ENCODE data around the gene SAMD4B. TPM values are rescaled to one million over a fixed set of nuclear protein-coding genes. Genes with fewer than 3 reads are reported as not detected.
A peak's percentile ranks its signal among the peaks of the same experiment; 100 is the strongest.

The SAMD4B gene
- total RNA-seq, 2 donors from 2014 or later = 133 to 227 TPM

DNA sequence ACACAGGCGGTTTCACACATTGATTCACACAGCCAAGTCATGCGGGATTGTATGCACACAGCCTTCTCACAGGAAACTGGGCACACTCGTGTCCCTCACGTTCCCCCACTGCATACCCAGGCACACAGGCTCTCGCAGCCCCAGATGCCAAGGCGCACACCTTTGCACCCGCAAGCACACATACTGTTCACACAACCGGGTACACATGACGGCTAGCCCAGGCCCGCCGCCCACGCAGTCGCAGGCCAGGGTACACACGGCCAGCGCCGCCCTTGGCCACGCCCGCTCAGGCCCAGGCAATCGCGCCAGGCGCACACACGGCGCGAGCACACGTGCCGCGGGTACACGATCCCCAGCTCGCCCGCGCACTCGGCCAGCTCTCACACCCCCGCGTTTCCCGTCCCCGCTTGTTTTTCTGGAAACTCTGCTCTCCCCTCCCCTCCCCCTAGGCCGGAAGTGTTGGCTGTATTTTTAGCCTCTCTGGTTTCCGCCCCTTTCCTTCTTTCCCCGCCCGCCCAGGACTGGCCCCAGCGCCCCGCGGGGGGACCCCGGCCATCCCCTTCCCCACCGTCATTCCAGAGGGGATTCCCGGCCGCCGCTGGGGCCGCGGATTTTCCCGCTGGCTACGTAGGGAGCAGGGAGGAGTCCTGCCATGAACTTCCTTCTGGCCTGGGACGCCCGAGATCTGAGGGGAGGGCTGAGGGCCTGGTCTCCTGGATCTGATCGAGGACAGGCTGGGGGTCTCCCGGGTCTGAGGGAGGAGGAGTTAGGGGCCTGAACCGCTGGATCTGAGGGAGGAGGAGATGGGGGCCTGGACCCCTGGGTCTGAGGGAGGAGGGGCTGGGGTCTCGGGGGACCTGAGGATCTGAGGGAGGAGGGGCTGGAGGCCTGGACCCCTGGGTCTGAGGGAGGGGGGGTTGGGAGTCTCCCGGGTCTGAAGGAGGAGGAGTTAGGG, 60.4 kb downstream of the SAMD4B start:
- Histone ChIP-seq H3K9me3 (no peaks in the 10 kb centered on the region), H3K27ac (peak overlapping the region; percentile 100), H3K4me3 (peak overlapping the region; percentile 39 to 51), H3K4me1 (replicated peaks) (peaks cover 13% of the 10 kb centered on the region), H3K27me3 (replicated peaks; ENCODE audit: insufficient read depth) (no peaks in the 10 kb centered on the region), H3K36me3 (no peaks in the 10 kb centered on the region)
- under 1% methylated on average over 44 of the region's 59 CpGs for whole genome bisulfite sequencing
- TF ChIP-seq POLR2AphosphoS5 (IDR thresholded peaks at IDR 0.05) (peak; percentile 90), POLR2A (IDR thresholded peaks at IDR 0.05) (peak; percentile 54)
- TF ChIP-seq, protein P1, sequence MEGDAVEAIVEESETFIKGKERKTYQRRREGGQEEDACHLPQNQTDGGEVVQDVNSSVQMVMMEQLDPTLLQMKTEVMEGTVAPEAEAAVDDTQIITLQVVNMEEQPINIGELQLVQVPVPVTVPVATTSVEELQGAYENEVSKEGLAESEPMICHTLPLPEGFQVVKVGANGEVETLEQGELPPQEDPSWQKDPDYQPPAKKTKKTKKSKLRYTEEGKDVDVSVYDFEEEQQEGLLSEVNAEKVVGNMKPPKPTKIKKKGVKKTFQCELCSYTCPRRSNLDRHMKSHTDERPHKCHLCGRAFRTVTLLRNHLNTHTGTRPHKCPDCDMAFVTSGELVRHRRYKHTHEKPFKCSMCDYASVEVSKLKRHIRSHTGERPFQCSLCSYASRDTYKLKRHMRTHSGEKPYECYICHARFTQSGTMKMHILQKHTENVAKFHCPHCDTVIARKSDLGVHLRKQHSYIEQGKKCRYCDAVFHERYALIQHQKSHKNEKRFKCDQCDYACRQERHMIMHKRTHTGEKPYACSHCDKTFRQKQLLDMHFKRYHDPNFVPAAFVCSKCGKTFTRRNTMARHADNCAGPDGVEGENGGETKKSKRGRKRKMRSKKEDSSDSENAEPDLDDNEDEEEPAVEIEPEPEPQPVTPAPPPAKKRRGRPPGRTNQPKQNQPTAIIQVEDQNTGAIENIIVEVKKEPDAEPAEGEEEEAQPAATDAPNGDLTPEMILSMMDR (IDR thresholded peaks at IDR 0.05) = peak in 1 of 4 experiments; percentile 25
- peak; percentile 93 for DNase-seq (ENCODE audit: low spot score)
- intact Hi-C loops (cut with DNase I) = no loop called here

DNA sequence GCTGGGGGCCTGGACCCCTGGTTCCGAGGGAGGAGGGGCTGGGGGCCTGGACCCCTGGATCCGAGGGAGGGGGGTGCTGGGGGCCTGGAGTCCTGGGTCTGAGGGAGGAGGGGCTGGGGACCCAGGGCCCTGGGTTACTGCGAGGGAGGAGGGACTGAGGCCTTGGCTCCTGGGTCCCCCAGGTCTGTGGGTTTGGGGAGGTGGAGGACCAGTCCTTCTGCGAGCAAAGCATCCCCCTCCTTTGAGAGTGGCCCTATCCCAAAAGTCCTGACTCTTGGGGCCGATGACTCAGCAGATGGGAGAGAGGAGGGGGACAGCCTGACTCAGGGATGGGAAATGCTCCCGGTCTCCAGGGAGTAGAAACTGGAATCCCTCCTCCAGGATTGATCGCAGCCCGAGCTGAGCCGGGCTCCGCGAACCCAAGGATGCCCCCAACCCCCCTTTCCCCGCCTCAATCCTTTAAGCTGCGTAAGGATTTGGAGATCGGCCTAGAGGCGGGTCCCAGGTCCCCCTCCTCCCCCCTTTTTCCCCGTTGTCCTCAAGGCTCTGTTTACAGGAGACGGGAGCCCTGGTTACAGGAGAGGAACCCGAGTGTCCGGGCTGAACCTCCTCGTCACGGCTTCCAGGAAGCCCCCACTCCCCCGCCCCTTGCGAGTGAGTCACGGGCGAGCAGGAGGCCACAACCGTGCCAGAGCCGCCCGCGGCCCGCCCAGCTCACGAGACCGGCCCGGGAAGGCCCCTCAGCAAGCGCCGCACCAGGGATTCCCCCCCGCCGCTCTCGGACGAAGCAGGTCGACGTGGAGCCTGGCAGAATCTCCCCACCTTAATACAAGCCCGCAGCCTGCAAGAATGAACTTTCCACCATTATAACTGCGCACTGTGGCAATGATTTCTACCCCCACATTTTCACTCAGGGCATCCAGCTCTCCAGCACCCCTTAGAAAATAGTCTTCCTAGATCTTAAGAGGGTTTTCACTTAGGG, 61.4 kb downstream of the SAMD4B start:
- TF ChIP-seq POLR2A (IDR thresholded peaks at IDR 0.05) (peak; percentile 75), POLR2AphosphoS5 (IDR thresholded peaks at IDR 0.05) (peak; percentile 99)
- TF ChIP-seq, protein P1 (IDR thresholded peaks at IDR 0.05) = peak in 2 of 4 experiments; percentile 5 to 18
- intact Hi-C loops (cut with DNase I) = no loop called here
- DNase-seq (ENCODE audit: low spot score) = peak; percentile 99
- 2% methylated on average over 43 of the region's 43 CpGs for WGBS
- Histone ChIP-seq H3K9me3 (no peaks in the 10 kb centered on the region), H3K36me3 (peaks cover 7 to 8% of the 10 kb centered on the region in 2 donors), H3K27me3 (replicated peaks; ENCODE audit: insufficient read depth) (no peaks in the 10 kb centered on the region), H3K4me1 (replicated peaks) (peaks cover 8% of the 10 kb centered on the region), H3K27ac (peak overlapping the region; percentile 100), H3K4me3 (peak overlapping the region; percentile 39 to 51)

DNA sequence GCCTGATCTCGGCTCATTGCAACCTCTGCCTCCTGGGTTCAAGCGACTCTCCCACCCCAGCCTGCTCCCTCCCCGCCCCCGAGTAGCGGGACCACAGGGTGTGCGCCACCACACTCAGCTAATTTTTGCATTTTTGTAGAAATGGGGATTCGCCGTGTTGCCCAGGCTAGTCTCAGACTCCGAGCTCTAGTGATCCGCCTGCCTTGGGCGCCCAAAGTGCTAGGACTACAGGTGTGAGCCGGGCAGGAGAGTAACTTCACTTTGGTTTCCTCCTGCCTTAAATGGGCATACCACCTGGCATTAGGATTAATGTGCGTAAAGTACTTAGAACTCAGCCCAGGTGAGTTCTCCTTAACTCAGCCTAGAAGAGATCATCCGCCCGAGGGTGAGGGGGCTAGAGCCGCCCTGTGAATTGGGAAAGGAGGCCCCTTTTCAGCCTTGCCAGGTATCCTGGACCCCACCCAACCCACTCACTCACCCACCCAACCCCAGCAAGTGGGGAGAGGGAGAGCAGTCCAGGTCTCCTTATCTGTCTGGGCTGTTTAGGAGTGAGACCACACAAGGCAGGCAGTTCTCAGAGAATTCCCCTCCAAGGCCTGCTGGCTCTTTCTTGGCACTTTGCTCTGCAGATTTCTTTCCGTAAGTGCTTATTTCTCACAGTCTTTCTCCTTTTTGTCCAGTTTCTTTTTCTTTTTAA, 63.2 kb downstream of the SAMD4B start:
- Histone ChIP-seq H3K4me1 (replicated peaks) (peaks cover 8% of the 10 kb centered on the region), H3K36me3 (peaks cover 8% of the 10 kb centered on the region in 2 donors), H3K27me3 (replicated peaks; ENCODE audit: insufficient read depth) (no peaks in the 10 kb centered on the region), H3K9me3 (no peaks in the 10 kb centered on the region), H3K27ac (peak overlapping the region; percentile 100), H3K4me3 (peak overlapping the region in 1 of 2 donors; percentile 75)
- DNase-seq (ENCODE audit: low spot score) = no peak
- 89% methylated on average over 17 of the region's 17 CpGs for WGBS
- intact Hi-C loops (cut with DNase I) = no loop called here
- TF ChIP-seq POLR2A (IDR thresholded peaks at IDR 0.05) (no peak), POLR2AphosphoS5 (IDR thresholded peaks at IDR 0.05) (no peak)
- TF ChIP-seq, protein P1 (IDR thresholded peaks at IDR 0.05) = no peak

DNA sequence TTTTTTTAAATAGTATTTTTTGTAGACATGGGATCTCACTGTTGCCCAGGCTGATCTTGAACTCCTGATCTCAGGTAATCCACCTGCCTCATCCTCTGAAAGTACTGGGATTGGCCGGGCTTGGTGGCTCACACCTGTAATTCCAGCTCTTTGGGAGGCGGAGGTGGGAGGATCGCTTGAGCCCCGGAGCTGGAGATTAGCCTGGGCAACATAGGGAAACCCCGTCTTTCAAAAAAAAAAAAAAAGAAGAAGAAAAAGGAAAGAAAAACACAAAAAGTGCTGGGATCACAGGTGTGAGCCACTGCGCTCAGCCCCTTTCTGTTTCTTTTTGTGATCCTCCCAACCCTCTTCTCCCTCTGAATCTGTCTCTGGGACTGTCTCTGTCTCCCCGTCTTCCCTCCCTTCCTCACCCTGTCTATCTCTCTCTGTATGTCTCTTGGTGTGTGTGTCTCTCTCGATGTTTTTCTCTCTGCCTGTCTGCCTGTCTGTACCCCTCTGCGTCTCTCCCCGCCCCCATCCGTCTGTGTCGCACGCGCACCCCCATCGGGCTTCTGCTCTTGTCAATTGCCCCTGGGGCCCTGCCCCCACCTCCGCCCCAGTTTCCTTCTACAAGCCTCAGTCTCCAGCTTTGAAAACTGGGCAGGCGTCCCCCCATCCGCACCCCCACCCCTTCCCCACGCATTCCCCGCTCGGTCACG, 63.9 kb downstream of the SAMD4B start:
- WGBS = 11% methylated on average over 22 of the region's 22 CpGs
- H3K4me1 ChIP-seq (replicated peaks) = peaks cover 8% of the 10 kb centered on the region
- H3K9me3 ChIP-seq = no peaks in the 10 kb centered on the region
- peaks cover 8% of the 10 kb centered on the region in 2 donors for H3K36me3 ChIP-seq
- H3K27me3 ChIP-seq (replicated peaks; ENCODE audit: insufficient read depth) = no peaks in the 10 kb centered on the region
- intact Hi-C loops (cut with DNase I) = no loop called here
- peak overlapping the region; percentile 75 to 90 for H3K4me3 ChIP-seq
- TF ChIP-seq POLR2A (IDR thresholded peaks at IDR 0.05) = peak; percentile 32
- TF ChIP-seq, protein P1 (IDR thresholded peaks at IDR 0.05) = no peak
- peak; percentile 42 for TF ChIP-seq POLR2AphosphoS5 (IDR thresholded peaks at IDR 0.05)
- peak; percentile 81 for DNase-seq (ENCODE audit: low spot score)
- H3K27ac ChIP-seq = peak overlapping the region; percentile 100

Data from prostate gland (tissue), 2 donors.